ENCODE measurements around the gene GRIP1. TPM values are rescaled to one million over a fixed set of nuclear protein-coding genes. Genes with fewer than 3 reads are reported as not detected.

The GRIP1 gene
- total RNA-seq, 1 donor from 2014 or later, result not detected

- H3K9me3 Mint-ChIP-seq, result peaks cover 6% of the 10 kb centered on the region
- no peaks in the 10 kb centered on the region for H3K36me3 Mint-ChIP-seq (ENCODE audit: low read depth)
- H3K4me3 Mint-ChIP-seq, result no peak overlapping the region
- peaks cover 2% of the 10 kb centered on the region for H3K27me3 Mint-ChIP-seq (ENCODE audit: insufficient read depth)
- DNase-seq (ENCODE audit: low spot score), result no peak
- no peak overlapping the region for H3K27ac Mint-ChIP-seq
- intact Hi-C loops (cut with micrococcal nuclease), result no loop called here
- no peaks in the 10 kb centered on the region for H3K4me1 Mint-ChIP-seq (ENCODE audit: low read depth)
These were observed 115.7 kb downstream of the GRIP1 start for GRCh38 chr12:66563220-66563619.

- no peaks in the 10 kb centered on the region for H3K4me1 Mint-ChIP-seq (ENCODE audit: low read depth)
- no peaks in the 10 kb centered on the region for H3K9me3 Mint-ChIP-seq
- no peaks in the 10 kb centered on the region for H3K36me3 Mint-ChIP-seq (ENCODE audit: low read depth)
- no peak overlapping the region for H3K4me3 Mint-ChIP-seq
- intact Hi-C loops (cut with micrococcal nuclease), result no loop called here
- peaks cover 5% of the 10 kb centered on the region for H3K27me3 Mint-ChIP-seq (ENCODE audit: insufficient read depth)
- no peak for DNase-seq (ENCODE audit: low spot score)
- no peak overlapping the region for H3K27ac Mint-ChIP-seq
These were observed 123.8 kb downstream of the GRIP1 start for GRCh38 chr12:66555113-66555512.

GRCh38 chr12:66552716-66553115 is 126.2 kb downstream of the GRIP1 start:
- Mint-ChIP-seq H3K4me1 (ENCODE audit: low read depth) (no peaks in the 10 kb centered on the region), H3K4me3 (no peak overlapping the region), H3K36me3 (ENCODE audit: low read depth) (no peaks in the 10 kb centered on the region), H3K27me3 (ENCODE audit: insufficient read depth) (peaks cover 5% of the 10 kb centered on the region), H3K27ac (no peak overlapping the region), H3K9me3 (no peaks in the 10 kb centered on the region)
- intact Hi-C loops (cut with micrococcal nuclease), result no loop called here
- no peak for DNase-seq (ENCODE audit: low spot score)

GRCh38 chr12:66550626-66551025 is 128.2 kb downstream of the GRIP1 start:
- Mint-ChIP-seq H3K27me3 (ENCODE audit: insufficient read depth) (peaks cover under 1% of the 10 kb centered on the region), H3K9me3 (no peaks in the 10 kb centered on the region), H3K27ac (no peak overlapping the region), H3K36me3 (ENCODE audit: low read depth) (no peaks in the 10 kb centered on the region), H3K4me1 (ENCODE audit: low read depth) (no peaks in the 10 kb centered on the region), H3K4me3 (no peak overlapping the region)
- no peak for DNase-seq (ENCODE audit: low spot score)
- intact Hi-C loops (cut with micrococcal nuclease), result no loop called here

- H3K4me1 Mint-ChIP-seq (ENCODE audit: low read depth), result no peaks in the 10 kb centered on the region
- intact Hi-C loops (cut with micrococcal nuclease), result no loop called here
- no peak for DNase-seq (ENCODE audit: low spot score)
- H3K36me3 Mint-ChIP-seq (ENCODE audit: low read depth), result no peaks in the 10 kb centered on the region
- H3K9me3 Mint-ChIP-seq, result no peaks in the 10 kb centered on the region
- H3K4me3 Mint-ChIP-seq, result no peak overlapping the region
- H3K27ac Mint-ChIP-seq, result no peak overlapping the region
- no peaks in the 10 kb centered on the region for H3K27me3 Mint-ChIP-seq (ENCODE audit: insufficient read depth)
These were observed 129.9 kb downstream of the GRIP1 start for GRCh38 chr12:66549050-66549389.

- intact Hi-C loops (cut with micrococcal nuclease), result no loop called here
- Mint-ChIP-seq H3K36me3 (ENCODE audit: low read depth) (no peaks in the 10 kb centered on the region), H3K9me3 (no peaks in the 10 kb centered on the region), H3K27me3 (ENCODE audit: insufficient read depth) (no peaks in the 10 kb centered on the region), H3K27ac (no peak overlapping the region), H3K4me3 (no peak overlapping the region), H3K4me1 (ENCODE audit: low read depth) (no peaks in the 10 kb centered on the region)
- DNase-seq (ENCODE audit: low spot score), result no peak
These were observed 130.4 kb downstream of the GRIP1 start for GRCh38 chr12:66548338-66549049.

- Mint-ChIP-seq H3K4me1 (ENCODE audit: low read depth) (no peaks in the 10 kb centered on the region), H3K27ac (no peak overlapping the region), H3K4me3 (no peak overlapping the region), H3K36me3 (ENCODE audit: low read depth) (no peaks in the 10 kb centered on the region), H3K9me3 (no peaks in the 10 kb centered on the region), H3K27me3 (ENCODE audit: insufficient read depth) (no peaks in the 10 kb centered on the region)
- DNase-seq (ENCODE audit: low spot score), result no peak
- intact Hi-C loops (cut with micrococcal nuclease), result no loop called here
These were observed 137.4 kb downstream of the GRIP1 start for GRCh38 chr12:66541426-66541825.

GRCh38 chr12:66539431-66539830 is 139.4 kb downstream of the GRIP1 start:
- Mint-ChIP-seq H3K36me3 (ENCODE audit: low read depth) (no peaks in the 10 kb centered on the region), H3K27me3 (ENCODE audit: insufficient read depth) (no peaks in the 10 kb centered on the region), H3K27ac (no peak overlapping the region), H3K9me3 (no peaks in the 10 kb centered on the region), H3K4me1 (ENCODE audit: low read depth) (no peaks in the 10 kb centered on the region), H3K4me3 (no peak overlapping the region)
- DNase-seq (ENCODE audit: low spot score), result no peak
- intact Hi-C loops (cut with micrococcal nuclease), result no loop called here

GRCh38 chr12:66538970-66539369 is 139.9 kb downstream of the GRIP1 start:
- Mint-ChIP-seq H3K4me3 (no peak overlapping the region), H3K27ac (no peak overlapping the region), H3K4me1 (ENCODE audit: low read depth) (no peaks in the 10 kb centered on the region), H3K9me3 (no peaks in the 10 kb centered on the region), H3K36me3 (ENCODE audit: low read depth) (no peaks in the 10 kb centered on the region), H3K27me3 (ENCODE audit: insufficient read depth) (no peaks in the 10 kb centered on the region)
- intact Hi-C loops (cut with micrococcal nuclease), result no loop called here
- DNase-seq (ENCODE audit: low spot score), result no peak

GRCh38 chr12:66537876-66538275 is 141.0 kb downstream of the GRIP1 start:
- Mint-ChIP-seq H3K4me1 (ENCODE audit: low read depth) (no peaks in the 10 kb centered on the region), H3K36me3 (ENCODE audit: low read depth) (no peaks in the 10 kb centered on the region), H3K4me3 (no peak overlapping the region), H3K27ac (no peak overlapping the region), H3K9me3 (no peaks in the 10 kb centered on the region), H3K27me3 (ENCODE audit: insufficient read depth) (no peaks in the 10 kb centered on the region)
- intact Hi-C loops (cut with micrococcal nuclease), result no loop called here
- DNase-seq (ENCODE audit: low spot score), result no peak

- H3K4me1 Mint-ChIP-seq (ENCODE audit: low read depth), result no peaks in the 10 kb centered on the region
These were observed 145.1 kb downstream of the GRIP1 start for GRCh38 chr12:66533767-66534166.

GRCh38 chr12:66531766-66532165 is 147.1 kb downstream of the GRIP1 start:
- DNase-seq (ENCODE audit: low spot score), result no peak
- no peaks in the 10 kb centered on the region for H3K4me1 Mint-ChIP-seq (ENCODE audit: low read depth)
- H3K27ac Mint-ChIP-seq, result no peak overlapping the region
- no peaks in the 10 kb centered on the region for H3K27me3 Mint-ChIP-seq (ENCODE audit: insufficient read depth)
- H3K4me3 Mint-ChIP-seq, result no peak overlapping the region
- no peaks in the 10 kb centered on the region for H3K9me3 Mint-ChIP-seq
- intact Hi-C loops (cut with micrococcal nuclease), result no loop called here
- no peaks in the 10 kb centered on the region for H3K36me3 Mint-ChIP-seq (ENCODE audit: low read depth)

More at GRCh38 chr12:66533767-66534166, 145.1 kb downstream of the GRIP1 start:
- Mint-ChIP-seq H3K27ac (no peak overlapping the region), H3K27me3 (ENCODE audit: insufficient read depth) (no peaks in the 10 kb centered on the region), H3K36me3 (ENCODE audit: low read depth) (no peaks in the 10 kb centered on the region), H3K4me3 (no peak overlapping the region), H3K9me3 (no peaks in the 10 kb centered on the region)
- intact Hi-C loops (cut with micrococcal nuclease), result no loop called here
- no peak for DNase-seq (ENCODE audit: low spot score)

GRCh38 chr12:66529934-66530333 is 148.9 kb downstream of the GRIP1 start:
- no peaks in the 10 kb centered on the region for H3K36me3 Mint-ChIP-seq (ENCODE audit: low read depth)
- intact Hi-C loops (cut with micrococcal nuclease), result no loop called here
- no peaks in the 10 kb centered on the region for H3K27me3 Mint-ChIP-seq (ENCODE audit: insufficient read depth)
- H3K9me3 Mint-ChIP-seq, result no peaks in the 10 kb centered on the region
- no peak overlapping the region for H3K4me3 Mint-ChIP-seq
- DNase-seq (ENCODE audit: low spot score), result no peak
- no peak overlapping the region for H3K27ac Mint-ChIP-seq
- H3K4me1 Mint-ChIP-seq (ENCODE audit: low read depth), result no peaks in the 10 kb centered on the region

GRCh38 chr12:66516561-66516960 is 162.3 kb downstream of the GRIP1 start:
- DNase-seq (ENCODE audit: low spot score), result no peak
- Mint-ChIP-seq H3K27ac (no peak overlapping the region), H3K36me3 (ENCODE audit: low read depth) (no peaks in the 10 kb centered on the region), H3K9me3 (no peaks in the 10 kb centered on the region), H3K4me3 (no peak overlapping the region), H3K4me1 (ENCODE audit: low read depth) (no peaks in the 10 kb centered on the region), H3K27me3 (ENCODE audit: insufficient read depth) (no peaks in the 10 kb centered on the region)
- intact Hi-C loops (cut with micrococcal nuclease), result no loop called here

Data from activated T-helper 1 cell treated with anti-CD3 and anti-CD28 coated beads, Interleukin-12 subunit alpha, Interleukin-12 subunit beta, Interleukin-2, Interleukin-4 antibody, amounts not matched to agents 30 ng/mL and 10 ng/mL and 1 ng/mL, durations not matched to agents 14 hours and 24 hours and 36 hours (primary cell).